Fibroblast of the aortic adventitia (primary cell): ENCODE results near the gene ACSF2. TPM values are rescaled to one million over a fixed set of nuclear protein-coding genes. Genes with fewer than 3 reads are reported as not detected.

Experiments used
- DNase-seq: peaks from one replicate; pipeline ENCODE4 v3.0.0-alpha.2; 2010; ENCODE audit warnings: low read depth
- H3K4me3 ChIP-seq: 2 replicates; pipeline ENCODE4 v1.5.1; 2011; ENCODE audit warnings: low read depth, mild to moderate bottlenecking, control low read depth, low read length, moderate library complexity
- CTCF ChIP-seq: IDR thresholded peaks from 2 replicates; pipeline ENCODE4 v1.5.1; 2011; ENCODE audit warnings: mild to moderate bottlenecking, low read length, control low read depth, inconsistent platforms; ENCODE audit not compliant: insufficient read depth
- small RNA-seq: library from RNA; depleted of rRNA; stranded (forward); fragments of <200 nt; gene quantifications from one replicate; pipeline ENCODE3, GENCODE V24; 2012
- total RNA-seq: library from RNA; depleted of rRNA; stranded (reverse); fragments of >200 nt; gene quantifications from 2 replicates; pipeline ENCODE4 v1.2.3, GENCODE V29; 2012; ENCODE audit warnings: low replicate concordance

Gene ACSF2
- total RNA-seq, 1 donor = 15.7 TPM

- H3K4me3 ChIP-seq = no peak overlapping the region
- TF ChIP-seq CTCF = no peak
- DNase-seq = no peak
Measured at GRCh38 chr17:50518384-50519023, 92.5 kb downstream of the ACSF2 start.

GRCh38 chr17:50519141-50519834, 93.3 kb downstream of the ACSF2 start:
- no peak overlapping the region for H3K4me3 ChIP-seq
- TF ChIP-seq CTCF = no peak
- no peak for DNase-seq

GRCh38 chr17:50520483-50520882, 94.5 kb downstream of the ACSF2 start:
- TF ChIP-seq CTCF = no peak

GRCh38 chr17:50521514-50521913, 95.5 kb downstream of the ACSF2 start:
- DNase-seq = no peak
- H3K4me3 ChIP-seq = no peak overlapping the region
- no peak for TF ChIP-seq CTCF

More at GRCh38 chr17:50520483-50520882, 94.5 kb downstream of the ACSF2 start:
- H3K4me3 ChIP-seq = no peak overlapping the region
- DNase-seq = no peak

GRCh38 chr17:50522766-50523165, 96.7 kb downstream of the ACSF2 start:
- no peak for TF ChIP-seq CTCF

GRCh38 chr17:50523208-50523607, 97.2 kb downstream of the ACSF2 start:
- TF ChIP-seq CTCF = no peak
- H3K4me3 ChIP-seq = no peak overlapping the region
- no peak for DNase-seq

More at GRCh38 chr17:50522766-50523165, 96.7 kb downstream of the ACSF2 start:
- H3K4me3 ChIP-seq = no peak overlapping the region
- no peak for DNase-seq

Small RNA genes within 50 kb of the gene (small RNA-seq; reads per million reads assigned to genes)
- not detected for gene RF00019

Other genes with a start within 250 kb of the ACSF2 start
- 2,633 and 16,513 TPM in 2 replicates for gene COL1A1, start 224.6 kb upstream of the ACSF2 start, total RNA-seq
- 0.09 TPM in 1 of 2 replicates, not detected in the other for gene TMEM92, start 151.8 kb upstream of the ACSF2 start, total RNA-seq
- gene XYLT2, start 80.1 kb upstream of the ACSF2 start, total RNA-seq = 16.3 and 33.9 TPM in 2 replicates
- 64.3 and 77.3 TPM in 2 replicates for gene MRPL27, start 53.0 kb upstream of the ACSF2 start, total RNA-seq
- gene EME1, start 53.0 kb upstream of the ACSF2 start, total RNA-seq = 9.1 TPM in 1 of 2 replicates, not detected in the other
- gene LRRC59, start 28.7 kb upstream of the ACSF2 start, total RNA-seq = 60.3 and 126 TPM in 2 replicates
- not detected in 2 replicates for gene CHAD, start 42.7 kb downstream of the ACSF2 start, total RNA-seq
- gene RSAD1, start 52.6 kb downstream of the ACSF2 start, total RNA-seq = 25.8 and 35.4 TPM in 2 replicates
- gene MYCBPAP, start 82.2 kb downstream of the ACSF2 start, total RNA-seq = 0.99 and 1.7 TPM in 2 replicates
- gene EPN3, start 106.5 kb downstream of the ACSF2 start, total RNA-seq = not detected in 2 replicates
- 49.9 and 63.6 TPM in 2 replicates for gene SPATA20, start 121.0 kb downstream of the ACSF2 start, total RNA-seq
- 0.41 and 1.8 TPM in 2 replicates for gene CACNA1G, start 134.5 kb downstream of the ACSF2 start, total RNA-seq
- gene ABCC3, start 208.7 kb downstream of the ACSF2 start, total RNA-seq = 1.4 and 12.5 TPM in 2 replicates